ENCODE data around the gene ARHGAP15.

DNA sequence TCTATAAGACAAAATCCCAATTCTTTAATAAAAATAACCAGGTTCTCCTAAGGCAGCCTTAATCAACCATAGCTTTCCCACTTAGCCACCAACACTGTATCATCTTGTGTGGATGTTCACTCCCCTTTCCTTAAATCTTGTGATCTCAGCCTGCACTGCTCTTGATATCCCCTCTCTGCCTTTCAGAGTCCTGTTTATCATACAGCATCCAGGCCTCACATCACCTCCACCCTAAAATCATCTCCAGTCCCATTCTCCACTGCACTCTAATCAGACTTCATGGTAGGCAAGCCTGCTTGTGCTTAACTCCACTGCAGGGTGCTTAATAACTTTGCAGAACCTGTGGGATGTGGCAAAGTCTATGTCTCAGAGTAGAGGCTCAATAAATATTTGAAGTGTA is 18.8 kb downstream of the ARHGAP15 start:
- TF ChIP-seq, protein P1, sequence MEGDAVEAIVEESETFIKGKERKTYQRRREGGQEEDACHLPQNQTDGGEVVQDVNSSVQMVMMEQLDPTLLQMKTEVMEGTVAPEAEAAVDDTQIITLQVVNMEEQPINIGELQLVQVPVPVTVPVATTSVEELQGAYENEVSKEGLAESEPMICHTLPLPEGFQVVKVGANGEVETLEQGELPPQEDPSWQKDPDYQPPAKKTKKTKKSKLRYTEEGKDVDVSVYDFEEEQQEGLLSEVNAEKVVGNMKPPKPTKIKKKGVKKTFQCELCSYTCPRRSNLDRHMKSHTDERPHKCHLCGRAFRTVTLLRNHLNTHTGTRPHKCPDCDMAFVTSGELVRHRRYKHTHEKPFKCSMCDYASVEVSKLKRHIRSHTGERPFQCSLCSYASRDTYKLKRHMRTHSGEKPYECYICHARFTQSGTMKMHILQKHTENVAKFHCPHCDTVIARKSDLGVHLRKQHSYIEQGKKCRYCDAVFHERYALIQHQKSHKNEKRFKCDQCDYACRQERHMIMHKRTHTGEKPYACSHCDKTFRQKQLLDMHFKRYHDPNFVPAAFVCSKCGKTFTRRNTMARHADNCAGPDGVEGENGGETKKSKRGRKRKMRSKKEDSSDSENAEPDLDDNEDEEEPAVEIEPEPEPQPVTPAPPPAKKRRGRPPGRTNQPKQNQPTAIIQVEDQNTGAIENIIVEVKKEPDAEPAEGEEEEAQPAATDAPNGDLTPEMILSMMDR (conservative IDR thresholded peaks at IDR 0.05 in 1 of 2, IDR thresholded peaks at IDR 0.05 in 1 of 2; ENCODE audit: low read depth in 1 of 2, low read length in 2 of 2), result no peak
- TF ChIP-seq EZH2 (IDR thresholded peaks at IDR 0.05; ENCODE audit: low read length, missing control alignments), result no peak

Data from fibroblast of lung (primary cell).